Stimulated activated naive B cell treated with anti-CD40 and anti-IgM and Interleukin-4, amounts not matched to agents 10 μg/mL and 1 μg/mL and 100 μg/mL, for 72 hours (primary cell): ENCODE results near the gene GLRX5.
"Not testable (repeated sequence)": the region's sequence is repeated elsewhere in the genome, so short reads cannot be mapped to it uniquely, and the experiment has no call there.

Source experiments
- ATAC-seq, 2 donors: fragments of 150-1000 bp; cut with Tn5 transposase; replicated peaks; 2 replicates each; pipeline ENCODE4 v1.10.0; 2021; ENCODE audit warnings: moderate library complexity in 1 of 2
- DNase-seq: peaks from one replicate; pipeline ENCODE4 v3.0.0; 2021
- H3K27ac Mint-ChIP-seq: one replicate; pipeline ENCODE4 v1.8.0; 2022; ENCODE audit warnings: mild to moderate bottlenecking, mixed read lengths
- H3K27me3 Mint-ChIP-seq, 2 donors: one replicate each; pipeline ENCODE4 v1.8.0; 2022; ENCODE audit warnings: mixed read lengths in 2 of 2
- H3K36me3 Mint-ChIP-seq, 2 donors: one replicate each; pipeline ENCODE4 v1.8.0; 2022; ENCODE audit warnings: mixed read lengths in 2 of 2, mild to moderate bottlenecking in 1 of 2
- H3K4me1 Mint-ChIP-seq, 2 donors: one replicate each; pipeline ENCODE4 v1.8.0; 2022; ENCODE audit warnings: mixed read lengths in 2 of 2, mild to moderate bottlenecking in 1 of 2
- H3K4me3 Mint-ChIP-seq, 2 donors: one replicate each; pipeline ENCODE4 v1.8.0; 2022; ENCODE audit warnings: mild to moderate bottlenecking in 2 of 2, mixed read lengths in 2 of 2, moderate library complexity in 1 of 2
- H3K9me3 Mint-ChIP-seq, 2 donors: one replicate each; pipeline ENCODE4 v1.8.0; 2022; ENCODE audit warnings: mixed read lengths in 2 of 2, mild to moderate bottlenecking in 1 of 2

Gene GLRX5

GRCh38 chr14:95557291-95557690 is 22.4 kb downstream of the GLRX5 start:
- Mint-ChIP-seq H3K36me3 (peaks cover 2 to 6% of the 10 kb centered on the region in 2 donors), H3K4me1 (peaks cover 3 to 6% of the 10 kb centered on the region in 2 donors), H3K27me3 (no peaks in the 10 kb centered on the region), H3K27ac (no peak overlapping the region), H3K9me3 (no peaks in the 10 kb centered on the region), H3K4me3 (no peak overlapping the region)
- ATAC-seq (no peak), DNase-seq (no peak)

- H3K27me3 Mint-ChIP-seq: no peaks in the 10 kb centered on the region
- H3K9me3 Mint-ChIP-seq: no peaks in the 10 kb centered on the region
- peaks cover 3 to 6% of the 10 kb centered on the region in 2 donors for H3K4me1 Mint-ChIP-seq
- DNase-seq (no peak), ATAC-seq (no peak)
- H3K4me3 Mint-ChIP-seq: no peak overlapping the region
- H3K36me3 Mint-ChIP-seq: peaks cover 2 to 6% of the 10 kb centered on the region in 2 donors
- H3K27ac Mint-ChIP-seq: no peak overlapping the region
Observed at GRCh38 chr14:95557832-95558231, 23.0 kb downstream of the GLRX5 start.

- no peak overlapping the region for H3K27ac Mint-ChIP-seq
- ATAC-seq (no peak), DNase-seq (no peak)
- H3K36me3 Mint-ChIP-seq: peaks cover 2% of the 10 kb centered on the region in 2 donors
- no peaks in the 10 kb centered on the region for H3K9me3 Mint-ChIP-seq
- H3K4me1 Mint-ChIP-seq: peaks cover 5 to 13% of the 10 kb centered on the region in 2 donors
- H3K4me3 Mint-ChIP-seq: no peak overlapping the region
- no peaks in the 10 kb centered on the region for H3K27me3 Mint-ChIP-seq
Observed at GRCh38 chr14:95559203-95559602, 24.4 kb downstream of the GLRX5 start.

- H3K4me1 Mint-ChIP-seq: peaks cover 5 to 17% of the 10 kb centered on the region in 2 donors
- peak overlapping the region in 1 of 2 donors; percentile 4 for H3K4me3 Mint-ChIP-seq
- H3K27ac Mint-ChIP-seq: peak overlapping the region; percentile 62
- H3K36me3 Mint-ChIP-seq: peaks cover 1 to 2% of the 10 kb centered on the region in 2 donors
- H3K27me3 Mint-ChIP-seq: no peaks in the 10 kb centered on the region
- DNase-seq: peak; percentile 79
- peak; percentile 99 to 100 for ATAC-seq
- H3K9me3 Mint-ChIP-seq: no peaks in the 10 kb centered on the region
Observed at GRCh38 chr14:95561001-95561412, 26.2 kb downstream of the GLRX5 start.

- ATAC-seq (no peak), DNase-seq (no peak)
- peaks cover 5 to 22% of the 10 kb centered on the region in 2 donors for H3K4me1 Mint-ChIP-seq
- H3K27ac Mint-ChIP-seq: no peak overlapping the region
- no peaks in the 10 kb centered on the region for H3K36me3 Mint-ChIP-seq
- no peaks in the 10 kb centered on the region for H3K27me3 Mint-ChIP-seq
- no peaks in the 10 kb centered on the region for H3K9me3 Mint-ChIP-seq
- H3K4me3 Mint-ChIP-seq: no peak overlapping the region
Observed at GRCh38 chr14:95562892-95563685, 28.2 kb downstream of the GLRX5 start.

- DNase-seq (no peak), ATAC-seq (no peak)
- Mint-ChIP-seq H3K9me3 (no peaks in the 10 kb centered on the region), H3K36me3 (no peaks in the 10 kb centered on the region), H3K4me1 (peaks cover 5 to 22% of the 10 kb centered on the region in 2 donors), H3K4me3 (no peak overlapping the region), H3K27me3 (no peaks in the 10 kb centered on the region), H3K27ac (no peak overlapping the region)
Observed at GRCh38 chr14:95564060-95564459, 29.2 kb downstream of the GLRX5 start.

- Mint-ChIP-seq H3K4me3 (no peak overlapping the region), H3K27ac (no peak overlapping the region), H3K27me3 (peaks cover 6 to 7% of the 10 kb centered on the region in 2 donors), H3K36me3 (no peaks in the 10 kb centered on the region), H3K9me3 (no peaks in the 10 kb centered on the region), H3K4me1 (peaks cover 6 to 9% of the 10 kb centered on the region in 2 donors)
- DNase-seq (no peak), ATAC-seq (no peak)
Observed at GRCh38 chr14:95569440-95569839, 34.6 kb downstream of the GLRX5 start.

- no peak for ATAC-seq
- no peak overlapping the region for H3K4me3 Mint-ChIP-seq
Observed at GRCh38 chr14:95573313-95573712, 38.5 kb downstream of the GLRX5 start.

GRCh38 chr14:95575840-95576473 is 41.1 kb downstream of the GLRX5 start:
- Mint-ChIP-seq H3K9me3 (no peaks in the 10 kb centered on the region), H3K4me1 (peaks cover 15 to 21% of the 10 kb centered on the region in 2 donors), H3K4me3 (no peak overlapping the region), H3K36me3 (no peaks in the 10 kb centered on the region), H3K27me3 (peaks cover 7 to 22% of the 10 kb centered on the region in 2 donors), H3K27ac (peak overlapping the region; percentile 11)
- no peak for ATAC-seq
- no peak for DNase-seq

More at GRCh38 chr14:95573313-95573712, 38.5 kb downstream of the GLRX5 start:
- H3K27ac Mint-ChIP-seq: no peak overlapping the region
- peaks cover 7 to 18% of the 10 kb centered on the region in 2 donors for H3K27me3 Mint-ChIP-seq
- no peak for DNase-seq
- no peaks in the 10 kb centered on the region for H3K36me3 Mint-ChIP-seq
- peaks cover 15 to 23% of the 10 kb centered on the region in 2 donors for H3K4me1 Mint-ChIP-seq
- H3K9me3 Mint-ChIP-seq: no peaks in the 10 kb centered on the region

- H3K27me3 Mint-ChIP-seq: peaks cover 7 to 23% of the 10 kb centered on the region in 2 donors
- H3K27ac Mint-ChIP-seq: no peak overlapping the region
- no peak overlapping the region for H3K4me3 Mint-ChIP-seq
- peaks cover 15 to 21% of the 10 kb centered on the region in 2 donors for H3K4me1 Mint-ChIP-seq
- peak; percentile 73 to 97 for ATAC-seq
- H3K36me3 Mint-ChIP-seq: no peaks in the 10 kb centered on the region
- no peak for DNase-seq
- no peaks in the 10 kb centered on the region for H3K9me3 Mint-ChIP-seq
Observed at GRCh38 chr14:95577067-95577800, 42.4 kb downstream of the GLRX5 start.

GRCh38 chr14:95577870-95578269 is 43.0 kb downstream of the GLRX5 start:
- Mint-ChIP-seq H3K9me3 (no peaks in the 10 kb centered on the region), H3K27me3 (peaks cover 7 to 23% of the 10 kb centered on the region in 2 donors), H3K27ac (no peak overlapping the region), H3K4me3 (no peak overlapping the region), H3K36me3 (no peaks in the 10 kb centered on the region), H3K4me1 (peaks cover 15 to 21% of the 10 kb centered on the region in 2 donors)
- DNase-seq (no peak), ATAC-seq (no peak)

- not testable (repeated sequence) for H3K4me1 Mint-ChIP-seq, H3K36me3 Mint-ChIP-seq, H3K4me3 Mint-ChIP-seq, DNase-seq, ATAC-seq, H3K27ac Mint-ChIP-seq
- H3K9me3 Mint-ChIP-seq: peaks cover 9 to 10% of the 10 kb centered on the region in 2 donors
- peaks cover 35 to 37% of the 10 kb centered on the region in 2 donors for H3K27me3 Mint-ChIP-seq
Observed at GRCh38 chr14:95583836-95584617, 49.2 kb downstream of the GLRX5 start.

GRCh38 chr14:95585953-95586620 is 51.2 kb downstream of the GLRX5 start:
- H3K27me3 Mint-ChIP-seq: peaks cover 31 to 35% of the 10 kb centered on the region in 2 donors
- peaks cover 6 to 10% of the 10 kb centered on the region in 2 donors for H3K36me3 Mint-ChIP-seq
- no peak for ATAC-seq
- H3K27ac Mint-ChIP-seq: no peak overlapping the region
- no peak for DNase-seq
- H3K9me3 Mint-ChIP-seq: peaks cover 10 to 11% of the 10 kb centered on the region in 2 donors
- H3K4me1 Mint-ChIP-seq: peaks cover 0 to 2% of the 10 kb centered on the region in 2 donors
- no peak overlapping the region for H3K4me3 Mint-ChIP-seq
